Measurements from ENCODE around the gene NUBP1.
"Not testable (repeated sequence)": the region's sequence is repeated elsewhere in the genome, so short reads cannot be mapped to it uniquely, and the experiment has no call there.

Gene NUBP1

GRCh38 chr16:10751291-10751697 lies 7.7 kb downstream of the NUBP1 start:
- no peak for DNase-seq (ENCODE audit: low read depth)

- DNase-seq (ENCODE audit: low read depth): no peak
Measured at GRCh38 chr16:10752843-10753523, 9.3 kb downstream of the NUBP1 start.

- DNase-seq (ENCODE audit: low read depth): no peak
Measured at GRCh38 chr16:10753670-10754069, 10.0 kb downstream of the NUBP1 start.

- no peak for DNase-seq (ENCODE audit: low read depth)
Measured at GRCh38 chr16:10754941-10755340, 11.3 kb downstream of the NUBP1 start.

- DNase-seq (ENCODE audit: low read depth): no peak
Measured at GRCh38 chr16:10756574-10756973, 12.9 kb downstream of the NUBP1 start.

- DNase-seq (ENCODE audit: low read depth): no peak
Measured at GRCh38 chr16:10760858-10761257, 17.2 kb downstream of the NUBP1 start.

- no peak for DNase-seq (ENCODE audit: low read depth)
Measured at GRCh38 chr16:10761373-10761772, 17.7 kb downstream of the NUBP1 start.

GRCh38 chr16:10762336-10763016 lies 18.8 kb downstream of the NUBP1 start:
- DNase-seq (ENCODE audit: low read depth): no peak

DNA sequence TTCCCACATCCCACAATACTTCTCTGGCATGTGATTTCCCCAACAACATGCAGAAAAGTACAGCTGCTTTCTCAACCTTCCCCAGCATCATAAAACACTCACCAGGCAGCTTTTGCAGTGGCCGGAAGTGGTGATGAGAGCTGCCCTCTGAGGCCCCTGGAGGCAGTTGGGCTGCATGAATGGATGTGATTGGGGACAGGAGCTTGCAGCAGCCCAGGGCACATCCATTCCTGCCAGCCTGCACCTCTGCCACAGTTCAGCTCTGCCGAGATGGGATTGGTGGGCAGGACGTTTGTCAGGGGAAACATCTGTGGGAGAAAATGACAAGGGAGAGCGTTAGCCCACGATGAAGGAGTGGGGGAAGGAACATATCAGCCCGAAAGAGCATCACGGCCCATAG lies 19.8 kb downstream of the NUBP1 start:
- DNase-seq (ENCODE audit: low read depth): no peak

- no peak for DNase-seq (ENCODE audit: low read depth)
Measured at GRCh38 chr16:10765772-10766171, 22.1 kb downstream of the NUBP1 start.

DNA sequence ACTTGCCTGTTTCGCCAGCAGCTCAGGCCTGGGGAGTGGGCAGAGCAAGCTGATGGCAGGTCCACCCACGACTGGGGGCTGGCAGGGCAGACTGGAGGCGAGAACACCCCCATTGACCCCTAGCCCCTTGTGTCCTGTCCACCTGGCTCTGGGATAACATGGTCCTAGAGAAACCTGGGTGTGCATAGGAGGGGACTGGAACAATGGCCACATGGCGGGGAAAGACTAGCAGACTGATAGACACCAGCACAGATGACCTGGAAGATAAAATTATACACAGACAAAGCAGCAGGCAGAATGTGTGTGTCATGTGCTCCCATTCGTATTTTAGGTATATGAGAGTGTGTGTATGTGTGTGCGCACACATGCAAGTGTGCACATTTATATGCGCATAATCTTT lies 23.5 kb downstream of the NUBP1 start:
- DNase-seq (ENCODE audit: low read depth): no peak

GRCh38 chr16:10769381-10769780 lies 25.7 kb downstream of the NUBP1 start:
- no peak for DNase-seq (ENCODE audit: low read depth)

- no peak for DNase-seq (ENCODE audit: low read depth)
Measured at GRCh38 chr16:10770907-10771306, 27.3 kb downstream of the NUBP1 start.

GRCh38 chr16:10776280-10776679 lies 32.6 kb downstream of the NUBP1 start:
- DNase-seq (ENCODE audit: low read depth): no peak

DNA sequence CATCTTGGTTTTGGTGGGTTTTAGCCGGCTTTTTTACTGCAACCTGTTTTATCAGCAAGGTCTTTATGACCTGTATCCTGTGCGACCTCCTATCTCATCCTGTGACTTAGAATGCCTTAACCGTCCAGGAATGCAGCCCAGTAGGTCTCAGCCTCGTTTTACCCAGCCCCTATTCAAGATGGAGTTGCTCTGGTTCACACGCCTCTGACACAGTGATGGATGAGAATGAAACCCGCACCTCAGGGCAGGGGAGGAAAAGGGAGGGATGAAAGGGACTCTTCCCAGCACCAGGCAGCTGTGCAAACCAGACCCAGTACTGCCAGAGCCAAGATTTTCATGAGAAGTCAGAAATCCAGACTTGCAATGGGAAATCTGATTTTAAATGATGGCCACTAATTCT lies 33.3 kb downstream of the NUBP1 start:
- not testable (repeated sequence) for DNase-seq (ENCODE audit: low read depth)

- no peak for DNase-seq (ENCODE audit: low read depth)
Measured at GRCh38 chr16:10777356-10777755, 33.7 kb downstream of the NUBP1 start.

DNA sequence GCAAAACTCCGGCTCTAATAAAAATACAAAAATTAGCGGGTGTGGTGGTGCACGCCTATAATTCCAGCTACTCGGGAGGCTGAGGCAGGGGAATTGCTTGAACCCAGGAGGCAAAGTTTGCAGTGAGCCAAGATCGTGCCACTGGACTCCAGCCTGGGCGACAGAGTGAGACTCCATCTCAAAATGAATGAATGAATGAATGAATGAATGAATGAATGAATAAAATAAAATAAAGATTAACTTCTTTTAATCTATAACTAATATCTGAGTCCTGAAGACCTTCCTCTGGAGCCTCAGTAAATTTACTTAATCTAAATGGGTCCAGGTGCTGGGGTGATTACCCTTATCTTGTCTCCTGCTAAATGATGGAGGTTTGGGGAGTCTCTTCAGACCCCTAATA lies 36.3 kb downstream of the NUBP1 start:
- not testable (repeated sequence) for DNase-seq (ENCODE audit: low read depth)

GRCh38 chr16:10780628-10781027 lies 37.0 kb downstream of the NUBP1 start:
- DNase-seq (ENCODE audit: low read depth): no peak

GRCh38 chr16:10782628-10783027 lies 39.0 kb downstream of the NUBP1 start:
- DNase-seq (ENCODE audit: low read depth): no peak

DNA sequence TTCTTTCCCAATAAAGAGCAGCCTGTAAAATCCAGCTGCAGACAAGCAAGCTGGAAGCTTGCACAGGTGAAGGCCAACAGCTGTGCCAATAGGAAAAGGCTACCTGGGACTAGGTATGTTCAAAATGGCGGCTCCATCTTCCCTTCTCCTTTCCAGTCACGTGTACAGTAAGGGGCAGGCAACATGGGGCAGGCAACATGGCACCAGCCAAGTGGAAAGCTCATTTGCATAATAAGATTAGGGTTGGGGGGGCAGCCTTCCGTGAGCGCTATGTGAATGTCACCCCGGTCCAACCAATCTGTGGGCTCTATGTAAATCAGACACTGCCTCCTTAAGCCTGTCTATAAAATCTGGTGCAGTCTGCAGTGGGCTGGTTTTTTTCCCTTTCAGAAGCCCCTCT lies 43.7 kb downstream of the NUBP1 start:
- DNase-seq (ENCODE audit: low read depth): no peak

- not testable (repeated sequence) for DNase-seq (ENCODE audit: low read depth)
Measured at GRCh38 chr16:10788630-10789029, 45.0 kb downstream of the NUBP1 start.

DNA sequence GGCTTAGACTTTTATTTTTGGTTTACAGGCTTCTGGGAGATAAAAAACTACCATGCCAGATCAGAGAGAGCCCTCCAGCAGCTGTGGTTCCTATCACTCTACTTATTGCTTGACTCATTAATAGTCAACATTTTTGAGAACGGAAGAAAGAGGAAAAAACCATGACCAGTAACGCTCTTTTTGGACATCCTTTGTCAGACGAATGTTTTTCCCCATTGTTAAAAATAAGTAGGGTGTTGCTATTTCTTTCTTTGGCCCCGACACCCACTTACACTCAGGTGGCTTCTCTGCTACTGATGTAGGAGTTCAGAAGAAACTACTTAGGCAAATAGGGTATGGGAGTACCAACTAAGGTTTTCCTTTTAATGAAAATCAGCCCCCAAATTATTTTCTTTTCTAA lies 47.4 kb downstream of the NUBP1 start:
- DNase-seq (ENCODE audit: low read depth): no peak

- DNase-seq (ENCODE audit: low read depth): no peak
Measured at GRCh38 chr16:10799736-10800135, 56.1 kb downstream of the NUBP1 start.

DNA sequence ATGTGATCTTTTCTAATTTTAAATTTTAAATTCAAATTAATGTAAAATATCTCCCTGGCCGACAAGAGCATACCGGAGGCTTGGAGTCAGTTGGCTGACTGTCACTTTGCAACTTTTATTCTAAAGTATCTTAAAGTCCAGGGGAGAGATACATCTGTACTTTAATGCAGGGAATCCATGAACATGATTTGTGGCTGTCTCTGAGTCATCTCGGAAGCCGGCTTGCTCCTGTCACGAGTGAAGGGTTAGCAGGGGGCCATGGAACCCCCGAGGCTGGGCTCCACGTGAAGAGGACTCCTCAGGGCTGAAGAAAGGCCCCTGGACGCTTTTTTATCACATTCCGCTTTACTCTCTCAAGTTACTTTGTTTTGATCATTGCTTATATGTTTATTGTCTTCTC lies 61.7 kb downstream of the NUBP1 start:
- DNase-seq (ENCODE audit: low read depth): no peak

All from stimulated activated CD8-positive, alpha-beta memory T cell treated with anti-CD3 and anti-CD28 coated beads, Interleukin-7, amount 100 ng/mL, for 24 hours (primary cell).